OCI-LY3 (cell line): ENCODE results near the gene LAMA3.

Experiments used
- H2AFZ ChIP-seq: fragments of 200-600, 300-600 bp; shearing (Covaris generic); 2 replicates; pipeline ENCODE4 v1.6.0; 2014; ENCODE audit warnings: antibody characterized with exemption, low read depth, low read length
- H3K27ac ChIP-seq: fragments of 200-600, 300-600 bp; sonication (generic); 2 replicates; pipeline ENCODE4 v1.5.1; 2014; ENCODE audit warnings: mild to moderate bottlenecking, low read length, moderate library complexity, mixed read lengths
- H3K27me3 ChIP-seq: fragments of 200-600, 300-600 bp; sonication (generic); 2 replicates; pipeline ENCODE4 v1.6.1; 2014; ENCODE audit warnings: low read depth, low read length, mixed read lengths
- H3K36me3 ChIP-seq: fragments of 200-600, 300-600 bp; sonication (generic); replicated peaks from 2 replicates; pipeline ENCODE3; 2014; ENCODE audit warnings: low read depth, low read length, mixed read lengths
- H3K4me1 ChIP-seq: fragments of 300-600, 200-600 bp; sonication (generic); 2 replicates; pipeline ENCODE4 v1.6.1; 2014; ENCODE audit warnings: low read length, mixed read lengths
- H3K4me2 ChIP-seq: fragments of 200-600, 300-600 bp; sonication (generic); 2 replicates; pipeline ENCODE4 v1.6.1; 2014; ENCODE audit warnings: low read length, mixed read lengths
- H3K4me3 ChIP-seq: fragments of 300-600, 200-600 bp; sonication (generic); 2 replicates; pipeline ENCODE4 v1.5.1; 2014; ENCODE audit warnings: antibody characterized with exemption, mild to moderate bottlenecking, low read length, moderate library complexity
- H3K79me2 ChIP-seq: fragments of 300-600, 200-600 bp; shearing (Covaris generic); 2 replicates; pipeline ENCODE4 v1.6.1; 2014; ENCODE audit warnings: mild to moderate bottlenecking, low read length, mixed read lengths
- H3K9ac ChIP-seq: fragments of 300-600, 200-600 bp; shearing (Covaris generic); 2 replicates; pipeline ENCODE4 v1.6.0; 2014; ENCODE audit warnings: mild to moderate bottlenecking, low read length, moderate library complexity
- H3K9me3 ChIP-seq: fragments of 200-600, 300-600 bp; shearing (Covaris generic); 2 replicates; pipeline ENCODE4 v1.6.1; 2014; ENCODE audit warnings: low read length, mixed read lengths; ENCODE audit not compliant: insufficient read depth
- H4K20me1 ChIP-seq: fragments of 200-600, 300-600 bp; sonication (generic); 2 replicates; pipeline ENCODE4 v1.6.1; 2016; ENCODE audit warnings: low read length, mixed read lengths; ENCODE audit not compliant: insufficient read depth
- CTCF ChIP-seq: fragments of 200-600, 300-600 bp; sonication (generic); IDR thresholded peaks from 2 replicates; pipeline ENCODE4 v1.5.1; 2014; ENCODE audit warnings: antibody characterized with exemption, low read length, low read depth
- EZH2phosphoT487 ChIP-seq: fragments of 200-600 bp; shearing (Covaris generic); IDR thresholded peaks from 2 replicates; pipeline ENCODE4 v1.6.1; 2018; ENCODE audit warnings: antibody characterized with exemption, mixed run types, low read depth

LAMA3 gene

GRCh38 chr18:23852236-23853045 is 163.2 kb downstream of the LAMA3 start:
- no peaks in the 10 kb centered on the region for H3K9me3 ChIP-seq
- no peak overlapping the region for H3K4me3 ChIP-seq
- H3K27ac ChIP-seq, result no peak overlapping the region
- no peak overlapping the region for H2AFZ ChIP-seq
- H3K79me2 ChIP-seq, result no peaks in the 10 kb centered on the region
- TF ChIP-seq EZH2phosphoT487 (no peak), CTCF (no peak)
- no peaks in the 10 kb centered on the region for H4K20me1 ChIP-seq
- H3K4me1 ChIP-seq, result peaks cover 11% of the 10 kb centered on the region
- no peaks in the 10 kb centered on the region for H3K36me3 ChIP-seq
- H3K27me3 ChIP-seq, result no peaks in the 10 kb centered on the region
- H3K9ac ChIP-seq, result no peak overlapping the region
- H3K4me2 ChIP-seq, result peak overlapping the region; percentile 37

- Histone ChIP-seq H3K9me3 (no peaks in the 10 kb centered on the region), H4K20me1 (no peaks in the 10 kb centered on the region), H3K4me2 (no peak overlapping the region), H3K27ac (no peak overlapping the region), H3K36me3 (no peaks in the 10 kb centered on the region), H3K9ac (no peak overlapping the region), H3K4me3 (no peak overlapping the region), H3K4me1 (peaks cover 11% of the 10 kb centered on the region), H3K27me3 (peaks cover 4% of the 10 kb centered on the region; the same call in 1 of the 2 replicates), H2AFZ (no peak overlapping the region), H3K79me2 (no peaks in the 10 kb centered on the region)
- no peak for TF ChIP-seq CTCF
- no peak for TF ChIP-seq EZH2phosphoT487
Measured at GRCh38 chr18:23853448-23854195, 164.4 kb downstream of the LAMA3 start.

GRCh38 chr18:23855721-23856120 is 166.5 kb downstream of the LAMA3 start:
- Histone ChIP-seq H3K4me1 (peaks cover 18% of the 10 kb centered on the region), H2AFZ (no peak overlapping the region), H3K4me2 (no peak overlapping the region), H3K27ac (no peak overlapping the region), H3K9me3 (no peaks in the 10 kb centered on the region), H3K27me3 (peaks cover 4% of the 10 kb centered on the region; the same call in 1 of the 2 replicates), H3K36me3 (no peaks in the 10 kb centered on the region), H4K20me1 (no peaks in the 10 kb centered on the region), H3K9ac (no peak overlapping the region), H3K4me3 (no peak overlapping the region), H3K79me2 (no peaks in the 10 kb centered on the region)
- no peak for TF ChIP-seq EZH2phosphoT487
- no peak for TF ChIP-seq CTCF

- H3K79me2 ChIP-seq, result no peaks in the 10 kb centered on the region
- H3K9ac ChIP-seq, result no peak overlapping the region
- H3K9me3 ChIP-seq, result no peaks in the 10 kb centered on the region
- peaks cover 4% of the 10 kb centered on the region; the same call in 1 of the 2 replicates for H3K27me3 ChIP-seq
- no peak overlapping the region for H3K27ac ChIP-seq
- no peak overlapping the region for H3K4me3 ChIP-seq
- H2AFZ ChIP-seq, result no peak overlapping the region
- peaks cover 18% of the 10 kb centered on the region for H3K4me1 ChIP-seq
- no peak overlapping the region for H3K4me2 ChIP-seq
- H4K20me1 ChIP-seq, result no peaks in the 10 kb centered on the region
- no peaks in the 10 kb centered on the region for H3K36me3 ChIP-seq
- TF ChIP-seq CTCF, result no peak
Measured at GRCh38 chr18:23856466-23857163, 167.4 kb downstream of the LAMA3 start.
